GM11168 (cell line): ENCODE data around the gene SYNE2.

ENCODE experiments used
- in situ Hi-C: fragments of 300-500 bp; cut with MboI; formaldehyde crosslinking; loops from one replicate; pipeline ENCODE4 v1.12.0; 2022; ENCODE audit warnings: low sequenced_read_pairs; ENCODE audit not compliant: unreplicated experiment

The SYNE2 gene

DNA sequence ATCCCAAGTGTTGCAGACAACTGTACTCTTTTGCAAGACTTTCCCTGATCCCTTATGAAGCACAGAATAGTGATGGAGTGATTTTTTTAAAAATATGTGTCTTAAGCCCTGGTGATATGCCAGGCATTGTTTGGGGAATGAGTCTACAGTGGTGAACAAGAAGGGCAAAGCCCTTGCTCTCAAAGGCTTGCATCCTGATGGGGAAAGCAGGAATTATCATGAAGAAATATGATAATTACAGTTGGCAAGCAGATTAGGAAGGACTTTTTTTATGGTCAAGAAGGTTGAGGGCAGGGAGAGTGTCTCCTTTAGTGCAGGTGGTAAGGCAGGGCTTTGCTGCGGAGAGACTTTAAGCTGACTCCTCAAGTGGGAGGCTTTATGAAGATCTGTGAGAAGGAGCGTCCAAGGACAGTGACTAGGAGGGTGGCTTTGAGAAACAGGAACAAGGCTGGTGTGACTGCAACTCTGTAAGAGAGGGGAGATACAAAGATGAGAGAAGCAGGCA is 100.2 kb downstream of the SYNE2 start:
- in situ Hi-C loops = no loop called here

DNA sequence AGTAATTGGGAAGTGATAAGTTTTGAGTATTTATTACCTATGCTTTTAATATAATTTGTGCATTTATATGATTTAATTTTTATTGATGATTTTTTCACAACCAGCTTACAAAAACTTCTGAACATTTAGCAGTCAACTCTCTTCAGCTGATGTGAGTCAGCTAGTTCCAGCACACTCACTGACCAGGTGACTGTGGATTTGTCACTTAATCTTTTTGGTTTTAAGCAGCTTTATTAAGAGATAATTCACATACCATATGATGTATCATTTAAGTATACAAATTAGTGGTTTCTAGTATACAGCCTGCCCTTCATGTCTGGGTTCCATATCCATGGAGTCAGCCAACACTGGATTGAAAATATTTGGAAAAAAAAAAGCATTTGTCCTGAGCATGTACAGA is 103.5 kb downstream of the SYNE2 start:
- in situ Hi-C loops = no loop called here

DNA sequence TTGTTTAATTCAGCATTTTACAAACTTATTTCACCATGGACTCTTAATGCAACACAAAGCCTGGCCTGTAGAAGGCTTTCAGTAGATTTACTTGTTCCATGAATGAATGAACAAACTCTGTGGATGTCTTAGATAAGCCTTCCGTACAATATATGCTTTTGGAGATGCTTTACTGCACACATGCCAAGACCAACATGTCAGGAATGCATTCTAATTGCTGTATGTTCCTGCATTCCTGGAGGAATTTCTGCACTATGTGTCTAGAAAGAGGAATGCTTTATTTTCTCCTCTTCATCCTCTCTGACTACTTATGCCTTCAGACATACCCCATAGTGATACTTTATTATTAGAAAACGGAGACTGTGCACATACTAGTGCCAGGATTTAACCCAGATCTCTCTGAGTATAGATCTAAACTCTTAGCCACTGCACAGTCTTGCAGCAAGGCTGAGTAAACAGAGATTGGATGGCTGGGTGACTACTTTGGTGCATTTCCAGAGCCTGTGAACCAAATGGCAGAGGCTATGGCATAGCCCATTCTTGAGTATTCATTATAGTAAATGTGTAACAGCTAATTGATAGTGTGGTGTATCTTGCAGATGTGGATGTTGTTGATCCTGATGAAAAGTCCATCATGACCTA is 108.2 kb downstream of the SYNE2 start:
- in situ Hi-C loops = no loop called here

DNA sequence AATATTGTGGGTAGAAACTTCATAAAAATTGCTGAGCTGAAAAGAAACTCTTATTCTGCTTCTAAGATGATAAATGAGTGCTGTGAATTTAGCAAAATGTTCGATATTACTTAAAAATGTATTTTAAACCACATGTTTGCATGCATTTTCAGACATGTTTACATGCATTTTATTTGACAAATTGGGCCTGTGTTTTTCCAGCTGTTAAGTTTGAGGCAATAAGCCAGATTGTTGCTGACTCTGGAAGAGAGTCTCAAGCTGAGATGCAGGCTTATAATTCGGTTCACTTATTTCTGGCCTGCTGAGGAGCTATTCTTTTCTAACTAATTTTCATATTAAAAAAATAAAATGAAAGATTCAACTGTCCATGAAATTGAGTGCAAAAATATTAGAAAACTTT is 110.1 kb downstream of the SYNE2 start:
- in situ Hi-C loops = no loop called here

DNA sequence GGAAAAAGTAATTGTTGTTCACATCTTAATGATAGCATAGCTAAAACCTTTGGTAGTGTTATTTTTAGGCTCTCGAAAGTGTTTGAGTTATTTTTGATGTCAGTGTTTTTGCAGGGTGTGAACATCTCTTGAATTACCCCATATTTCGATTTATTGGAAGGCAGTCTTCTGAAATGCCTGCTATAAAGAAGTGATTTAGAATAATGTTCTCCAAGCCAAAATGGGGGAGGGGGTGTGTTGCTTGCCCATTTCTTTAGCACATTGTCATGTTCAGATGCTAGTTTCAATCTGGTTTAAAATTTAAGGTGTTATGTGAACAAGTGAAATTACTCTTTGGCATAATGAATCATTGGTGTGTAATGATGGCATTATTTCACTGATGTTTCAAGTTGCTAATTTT is 110.6 kb downstream of the SYNE2 start:
- in situ Hi-C loops = no loop called here

DNA sequence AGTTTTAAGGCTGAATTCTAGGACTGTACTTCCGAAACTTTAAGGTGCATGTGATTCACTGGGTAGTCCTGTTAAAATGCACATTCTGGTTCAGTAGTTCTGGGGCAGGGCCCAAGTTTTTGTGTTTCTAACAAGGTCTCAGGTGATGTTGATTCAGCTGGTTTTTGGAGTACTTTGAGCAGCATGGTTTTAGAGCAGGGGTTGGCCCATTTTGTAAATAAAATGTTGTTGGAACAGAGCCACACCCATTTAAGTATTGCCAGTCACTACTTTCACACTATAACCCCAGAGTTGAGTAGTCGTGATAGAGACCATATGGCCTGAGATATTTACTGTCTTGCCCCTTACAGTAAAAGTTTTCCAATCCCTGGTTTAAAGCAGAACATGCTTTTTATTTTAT is 111.3 kb downstream of the SYNE2 start:
- in situ Hi-C loops = no loop called here

DNA sequence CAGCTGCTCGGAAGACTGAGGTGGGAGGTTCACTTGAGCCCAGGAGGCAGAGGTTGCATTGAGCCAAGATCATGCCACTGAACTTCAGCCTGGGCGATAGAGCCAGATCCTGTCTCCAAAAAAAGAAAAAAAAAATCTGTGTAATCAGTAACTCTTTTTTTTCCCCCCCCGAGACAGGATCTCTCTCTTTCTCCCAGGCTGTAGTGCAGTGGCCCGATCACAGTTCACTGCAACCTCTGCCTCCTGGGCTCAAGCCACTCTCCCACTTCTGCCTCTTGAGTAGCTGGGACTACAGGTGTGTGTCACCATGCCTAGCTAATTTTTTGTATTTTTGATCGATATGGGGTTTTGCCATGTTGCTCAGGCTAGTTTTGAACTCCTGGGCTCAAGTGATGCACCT is 113.6 kb downstream of the SYNE2 start:
- in situ Hi-C loops = no loop called here

DNA sequence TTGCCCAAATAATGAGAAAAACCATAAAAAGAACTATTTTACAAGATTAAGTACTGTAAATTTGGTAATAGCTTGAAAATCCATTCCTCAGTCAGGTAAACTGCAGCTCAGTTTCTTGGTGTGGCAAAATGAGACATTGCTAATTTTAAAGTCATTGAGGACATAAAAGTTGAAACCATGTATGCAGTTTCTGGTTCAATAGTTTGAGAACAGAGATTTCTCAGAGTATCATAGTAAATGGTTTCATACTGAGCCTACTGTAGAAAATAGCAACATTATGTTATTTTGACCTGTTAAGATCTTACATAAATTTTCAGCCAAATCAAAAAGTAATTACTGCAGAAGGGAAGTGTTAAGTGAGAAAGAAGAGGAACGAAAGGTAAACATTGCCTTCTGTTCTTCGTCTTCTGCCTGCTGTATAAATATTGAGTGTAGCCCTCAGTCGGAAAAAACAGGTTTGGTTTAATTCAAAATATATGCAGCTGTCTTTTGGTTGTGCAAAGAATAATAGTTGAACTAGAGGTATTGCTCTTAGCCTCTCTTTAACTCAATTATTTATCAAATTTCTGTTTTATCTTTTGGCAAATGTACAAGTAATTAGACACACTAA is 119.6 kb downstream of the SYNE2 start:
- in situ Hi-C loops = no loop called here

DNA sequence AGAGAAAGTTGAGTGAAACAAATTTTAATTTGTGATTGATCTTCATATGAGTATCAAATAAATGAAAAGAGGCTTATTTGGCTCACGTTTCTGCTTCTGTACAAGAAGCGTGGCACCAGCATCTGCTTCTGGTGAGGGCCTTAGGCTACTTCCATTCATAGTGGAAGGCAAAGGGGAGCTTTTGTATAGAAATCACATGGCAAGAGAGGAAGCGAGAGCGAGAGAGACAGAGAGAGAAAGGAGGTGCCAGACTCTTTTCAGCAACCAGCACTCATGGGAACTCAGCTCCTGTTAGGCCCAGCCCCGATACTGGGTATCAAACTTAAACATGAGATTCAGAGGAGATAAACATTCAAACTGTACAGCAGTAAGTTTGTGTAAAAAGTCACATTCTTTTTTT is 121.4 kb downstream of the SYNE2 start:
- in situ Hi-C loops = no loop called here

DNA sequence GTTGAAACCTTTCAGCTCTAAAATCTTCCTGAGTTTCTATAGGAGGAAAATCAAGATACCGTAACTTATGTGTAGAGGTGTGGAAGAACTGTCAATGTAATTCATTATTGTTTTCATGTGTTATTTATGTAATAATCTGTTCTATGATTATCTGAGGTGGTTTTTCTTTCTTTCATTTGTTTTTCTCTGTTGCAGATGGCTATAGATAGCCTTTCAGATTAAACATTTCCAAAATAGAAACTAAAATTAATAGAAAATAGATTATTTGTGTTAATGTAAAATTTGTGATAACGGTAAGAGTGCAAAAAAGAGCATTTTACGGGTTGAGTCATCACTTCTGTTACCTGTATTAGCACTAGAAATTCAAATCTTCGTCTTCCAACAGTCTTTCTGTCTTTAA is 128.8 kb downstream of the SYNE2 start:
- in situ Hi-C loops = no loop called here

DNA sequence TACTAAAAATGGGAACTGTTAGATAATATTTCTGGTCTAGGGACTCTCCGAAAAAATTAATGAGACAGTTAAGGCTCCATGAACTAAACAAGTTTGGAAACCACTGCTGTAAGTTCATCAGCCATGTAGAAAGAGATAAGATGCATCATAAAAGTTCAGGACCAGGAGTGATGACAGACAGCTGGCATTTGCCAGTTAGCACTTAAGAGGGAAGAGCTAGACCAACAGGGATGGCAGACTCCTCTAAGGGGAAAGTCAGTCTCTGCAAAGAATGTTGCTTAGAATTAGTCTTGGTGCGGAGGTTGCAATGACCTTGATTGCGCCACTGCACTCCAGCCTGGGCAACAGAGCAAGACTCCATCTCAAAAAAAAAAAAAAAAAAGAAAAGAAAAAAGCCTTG is 129.4 kb downstream of the SYNE2 start:
- in situ Hi-C loops = no loop called here

DNA sequence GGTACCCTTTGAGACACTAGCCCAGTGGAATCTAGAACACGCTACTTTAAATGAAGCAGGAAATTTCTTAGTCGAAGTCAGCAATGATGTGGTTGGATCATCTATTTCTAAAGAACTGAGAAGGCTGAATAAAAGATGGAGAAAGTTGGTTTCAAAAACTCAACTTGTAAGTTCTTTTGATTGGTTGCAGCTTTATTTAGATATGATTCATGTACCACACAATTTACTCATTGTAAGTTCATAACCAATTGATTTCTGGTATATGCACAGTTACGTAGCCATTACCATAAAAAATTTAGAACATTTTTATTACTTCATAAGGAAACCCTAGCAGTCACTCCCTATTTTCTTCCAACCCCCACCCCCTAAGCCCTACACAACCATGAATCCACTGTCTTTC is 129.8 kb downstream of the SYNE2 start:
- in situ Hi-C loops = no loop called here

DNA sequence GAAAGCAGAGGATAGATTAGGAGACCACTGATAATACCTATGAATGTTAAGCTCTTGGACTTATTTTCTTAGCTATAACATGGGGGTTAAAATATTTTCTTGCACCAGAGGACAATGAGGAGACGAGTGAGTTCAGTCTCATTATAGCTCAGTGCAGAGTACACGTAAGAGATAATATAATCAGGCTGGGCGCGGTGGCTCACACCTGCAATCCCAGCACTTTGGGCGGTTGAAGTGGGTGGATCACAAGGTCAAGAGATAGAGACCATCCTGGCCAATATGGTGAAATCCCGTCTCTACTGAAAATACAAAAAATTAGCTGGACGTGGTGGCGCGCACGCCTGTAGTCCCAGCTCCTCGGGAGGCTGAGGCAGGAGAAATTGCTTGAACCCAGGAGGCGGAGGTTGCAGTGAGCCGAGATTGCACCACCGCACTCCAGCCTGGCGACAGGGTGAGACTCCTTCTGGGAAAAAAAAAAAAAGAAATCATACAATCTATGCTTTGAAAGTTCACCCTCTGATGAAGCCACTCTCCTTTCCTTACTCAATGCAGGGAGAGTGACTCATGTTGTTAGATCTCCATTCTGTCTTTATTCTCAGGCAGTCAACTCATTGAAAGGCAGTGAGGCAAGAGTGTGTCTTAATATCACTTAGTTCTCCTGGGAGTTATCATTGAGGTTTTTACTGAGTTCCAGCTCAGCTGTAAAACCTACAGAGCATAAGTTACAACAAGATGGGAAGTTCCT is 134.2 kb downstream of the SYNE2 start:
- in situ Hi-C loops = no loop called here

DNA sequence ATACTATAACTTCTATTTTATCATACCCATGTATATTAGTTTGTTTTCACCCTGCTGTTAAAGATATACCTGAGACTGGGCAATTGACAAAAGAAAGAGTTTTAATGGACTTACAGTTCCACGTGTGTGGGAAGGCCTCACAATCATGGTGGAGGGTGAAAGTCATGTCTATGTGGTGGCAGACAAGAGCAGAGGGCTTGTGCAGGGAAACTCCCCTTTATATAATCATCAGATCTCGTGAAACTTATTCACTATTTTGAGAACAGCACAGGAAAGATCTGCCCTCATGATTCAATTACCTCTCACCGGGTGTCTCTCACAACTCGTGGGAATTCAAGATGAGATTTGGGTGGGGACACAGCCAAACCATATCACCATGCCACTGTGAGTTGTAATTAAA is 135.8 kb downstream of the SYNE2 start:
- in situ Hi-C loops = no loop called here

DNA sequence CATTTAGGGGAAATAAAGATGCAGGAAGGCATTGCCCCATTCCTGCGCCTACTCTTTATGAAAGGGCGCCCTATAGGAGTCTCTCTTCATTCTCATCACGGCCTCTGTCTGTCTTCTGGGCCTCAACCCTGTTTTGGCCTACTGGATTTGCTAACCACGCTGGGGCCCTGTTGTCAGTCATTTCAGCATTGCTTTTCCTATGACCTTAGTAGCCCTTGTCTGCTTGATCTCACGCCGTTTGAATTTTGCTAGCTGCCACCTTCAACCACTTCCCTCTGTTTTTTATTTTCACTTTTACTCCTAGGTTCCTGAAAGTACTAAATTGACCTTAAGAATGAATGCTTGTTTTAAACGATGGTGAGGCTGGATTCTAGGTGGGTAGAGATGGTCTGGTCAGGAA is 139.0 kb downstream of the SYNE2 start:
- in situ Hi-C loops = no loop called here

DNA sequence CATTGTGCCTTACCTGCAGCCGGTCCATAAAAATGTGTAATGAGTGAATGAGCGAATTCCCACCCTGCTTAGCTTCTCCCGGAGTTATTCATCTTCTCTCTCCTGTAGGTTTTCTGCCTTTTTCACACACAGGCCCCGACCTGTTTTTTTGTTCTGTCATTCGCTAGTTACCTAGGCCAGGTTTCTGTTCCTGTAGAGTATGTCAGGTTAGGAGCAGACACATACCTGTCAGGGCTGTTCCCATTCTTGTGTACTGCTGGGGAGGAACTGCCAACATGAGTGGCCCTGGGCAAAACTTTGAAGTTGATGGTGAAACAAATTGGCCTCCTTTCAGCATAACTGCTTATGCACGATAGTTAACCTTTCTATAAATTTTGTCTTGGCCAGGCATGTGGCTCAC is 140.1 kb downstream of the SYNE2 start:
- in situ Hi-C loops = no loop called here

DNA sequence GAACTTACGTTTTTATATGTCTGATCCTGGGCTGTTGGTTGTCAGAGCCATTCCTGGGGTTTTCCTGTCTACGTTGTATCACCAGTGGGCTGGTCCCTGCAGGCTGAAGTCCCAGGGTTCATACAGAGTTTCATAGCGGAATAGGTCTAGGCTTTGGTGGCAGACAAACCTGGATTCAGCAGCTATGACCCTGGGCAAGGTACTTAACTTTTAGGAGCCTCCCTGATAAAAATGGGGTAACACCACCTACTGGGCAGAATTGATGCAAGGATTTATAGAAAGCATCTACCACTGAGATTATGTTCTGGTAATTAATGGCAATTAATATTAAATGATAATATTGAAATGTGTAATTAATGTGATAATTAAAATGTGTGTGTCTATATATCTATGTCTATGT is 141.2 kb downstream of the SYNE2 start:
- in situ Hi-C loops = no loop called here

DNA sequence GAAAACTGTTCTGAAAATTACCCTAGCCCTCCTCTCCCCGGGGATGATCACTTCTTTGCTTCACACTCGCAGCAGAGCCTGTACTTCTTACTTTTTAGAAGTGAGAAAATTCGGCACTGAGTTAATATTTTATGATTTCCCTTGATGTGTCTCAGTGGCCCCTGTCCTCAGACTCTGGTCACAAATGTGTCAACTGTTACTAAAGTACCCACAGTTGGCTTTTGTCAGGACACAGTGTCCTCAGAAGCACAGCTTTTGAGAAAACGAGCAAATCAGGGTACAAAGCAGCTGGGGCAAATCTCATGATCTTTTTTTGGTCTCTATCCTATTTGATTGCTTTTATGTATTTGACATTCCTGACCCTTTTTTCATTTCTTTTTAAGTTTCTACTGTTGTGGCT is 142.5 kb downstream of the SYNE2 start:
- in situ Hi-C loops = no loop called here

DNA sequence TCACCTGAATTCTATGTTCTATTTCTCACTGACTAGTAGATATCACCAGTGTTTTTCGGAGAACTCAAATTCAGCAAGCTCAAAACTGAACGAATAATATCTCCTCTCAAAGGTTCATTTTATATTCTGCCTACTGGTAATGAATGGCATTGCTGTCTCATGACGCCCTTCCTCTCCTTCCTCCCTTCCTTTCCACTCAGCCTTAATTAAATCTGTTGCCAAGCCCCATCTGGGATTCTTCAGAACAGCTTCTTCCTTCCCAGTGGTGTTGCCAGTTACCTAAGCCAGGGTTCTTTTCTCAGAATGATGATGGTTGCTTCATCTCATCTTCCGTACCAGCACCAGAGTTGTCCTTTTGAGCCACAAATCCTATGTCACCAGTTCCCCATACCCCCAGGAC is 143.2 kb downstream of the SYNE2 start:
- in situ Hi-C loops = no loop called here

DNA sequence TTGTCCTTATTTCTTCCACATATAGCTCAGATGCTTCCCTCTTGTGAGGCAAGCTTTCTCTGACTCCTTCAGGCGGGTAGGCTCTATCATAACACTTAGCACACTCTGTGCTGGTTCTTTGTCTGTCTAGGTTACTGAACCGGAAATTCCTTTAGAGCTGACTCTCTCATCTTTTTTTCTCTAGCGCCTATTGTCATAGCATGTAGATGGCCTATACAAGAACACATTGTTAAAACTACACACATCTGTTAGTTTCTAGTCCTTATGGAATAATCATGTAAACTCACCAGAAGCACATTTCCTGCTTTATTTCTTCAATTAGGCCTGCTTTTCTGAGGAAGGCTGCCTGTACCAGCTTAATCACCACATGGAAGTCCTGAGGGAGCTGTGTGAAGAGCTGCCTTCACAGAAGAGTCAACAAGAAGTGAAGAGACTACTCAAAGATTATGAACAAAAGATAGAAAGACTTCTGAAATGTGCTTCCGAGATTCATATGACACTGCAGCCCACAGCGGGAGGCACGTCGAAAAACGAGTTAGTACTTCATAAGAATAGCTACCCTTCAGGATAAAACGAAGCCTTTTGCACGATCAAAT is 143.9 kb downstream of the SYNE2 start:
- in situ Hi-C loops = no loop called here

DNA sequence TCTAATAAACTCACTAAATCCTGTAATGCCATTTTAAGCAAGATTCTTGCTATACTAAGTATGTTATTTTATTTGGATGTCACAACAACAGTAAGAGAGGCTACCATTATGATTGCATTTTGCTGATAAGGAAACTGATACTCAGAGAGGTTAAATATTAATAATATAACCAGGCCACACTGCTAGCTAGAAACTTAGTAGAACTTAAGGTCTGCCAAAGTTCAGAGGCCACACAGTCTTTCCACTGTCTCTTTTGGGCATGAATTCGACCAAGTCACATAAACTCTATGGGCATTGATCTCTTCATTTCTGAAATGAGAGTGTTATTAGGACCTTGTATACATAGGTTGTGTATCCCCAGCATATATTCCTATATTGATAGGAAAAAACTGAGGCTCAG is 147.9 kb downstream of the SYNE2 start:
- in situ Hi-C loops = no loop called here
